Stimulated activated CD4-positive, alpha-beta T cell treated with anti-CD3 and anti-CD28 coated beads, TNF-alpha, amount 100 ng/mL, for 48 hours (primary cell): ENCODE data around the gene KLHL26.

Source experiments
- DNase-seq, 3 donors: peaks; one replicate each; pipeline ENCODE4 v3.0.0-alpha.2; 2020; ENCODE audit warnings: low read depth in 3 of 3

KLHL26 gene

DNA sequence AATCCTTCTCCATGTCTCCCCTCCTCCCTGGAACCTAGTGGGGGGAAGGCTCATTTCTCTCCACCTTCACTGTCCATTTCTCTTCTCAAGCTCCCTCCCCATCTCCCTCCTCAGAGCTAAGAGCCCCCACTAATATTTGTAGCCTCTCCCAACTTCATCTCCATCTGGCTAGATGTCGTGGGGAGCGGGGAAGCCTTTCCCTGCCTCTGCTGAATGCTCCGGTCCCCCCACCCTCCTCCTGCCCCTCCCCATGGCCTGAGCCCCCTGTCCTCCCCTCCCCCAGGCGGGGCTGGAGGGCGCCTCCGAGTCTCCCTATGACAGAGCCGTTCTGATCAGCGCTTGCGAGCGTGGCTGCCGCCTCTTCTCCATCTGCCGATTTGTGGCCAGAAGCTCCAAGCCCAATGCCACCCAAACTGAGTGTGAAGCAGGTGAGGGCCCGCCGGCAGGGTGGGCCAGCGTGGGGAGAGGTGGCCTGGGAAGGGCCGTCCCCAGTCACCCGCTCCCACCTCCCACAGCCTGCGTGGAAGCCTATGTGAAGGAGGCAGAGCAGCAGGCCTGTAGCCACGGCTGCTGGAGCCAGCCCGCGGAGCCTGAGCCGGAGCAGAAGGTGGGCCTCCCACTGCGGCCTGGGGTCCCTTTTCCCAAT is 23.1 kb upstream of the KLHL26 start:
- DNase-seq, result no peak

DNA sequence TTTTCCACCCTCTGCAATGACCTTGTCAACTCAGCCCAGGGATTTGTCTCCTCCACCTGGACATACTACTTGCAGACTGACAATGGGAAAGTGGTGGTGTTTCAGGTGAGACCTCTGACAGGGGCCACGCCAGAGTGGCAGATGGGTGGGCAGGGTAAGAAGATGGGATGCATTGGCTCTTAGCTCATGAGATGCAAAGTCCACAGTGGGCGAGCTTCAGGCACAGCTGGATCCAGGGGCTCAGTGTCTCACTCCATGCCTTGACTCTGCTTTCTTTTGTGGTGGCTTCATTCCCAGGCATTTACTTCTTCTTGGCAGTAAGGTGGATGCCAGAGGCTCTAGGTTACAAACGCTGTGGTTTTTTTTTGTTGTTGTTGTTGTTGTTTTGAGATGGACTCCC is 20.8 kb upstream of the KLHL26 start:
- no peak for DNase-seq

DNA sequence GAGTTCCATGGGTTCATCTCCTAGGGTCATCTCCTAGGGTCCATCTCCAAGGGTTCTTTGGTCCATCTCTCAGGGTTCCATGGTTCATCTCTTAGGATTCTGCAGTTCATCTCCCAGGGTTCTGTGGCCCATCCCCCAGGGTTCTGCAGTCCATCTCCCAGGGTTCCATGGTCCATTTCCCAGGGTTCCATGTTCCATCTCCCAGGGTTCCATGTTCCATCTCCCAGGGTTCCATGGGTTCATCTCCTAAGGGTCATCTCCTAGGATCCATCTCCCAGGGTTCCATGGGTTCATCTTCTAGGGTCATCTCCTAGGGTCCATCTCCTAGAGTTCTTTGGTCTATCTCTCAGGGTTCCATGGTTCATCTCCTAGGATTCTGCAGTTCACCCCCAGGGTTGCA is 19.3 kb upstream of the KLHL26 start:
- no peak for DNase-seq

DNA sequence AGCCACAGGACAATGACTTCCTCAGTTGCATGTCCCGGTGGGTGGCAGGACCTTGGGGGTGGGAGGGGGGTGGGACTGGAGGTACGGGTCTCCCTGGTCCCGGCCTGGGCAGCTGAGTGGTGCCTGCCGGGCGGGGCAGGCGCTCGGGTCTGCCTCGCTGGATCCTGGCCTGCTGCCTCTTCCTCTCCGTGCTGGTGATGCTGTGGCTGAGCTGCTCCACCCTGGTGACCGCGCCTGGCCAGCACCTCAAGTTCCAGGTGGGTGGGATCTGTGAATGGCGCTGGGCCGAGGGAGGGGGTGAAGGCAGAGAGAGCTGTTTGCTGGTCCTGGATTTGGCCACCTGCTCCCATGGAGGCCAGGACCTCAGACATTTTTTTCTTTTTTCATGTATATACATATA is 18.6 kb upstream of the KLHL26 start:
- DNase-seq, result no peak

DNA sequence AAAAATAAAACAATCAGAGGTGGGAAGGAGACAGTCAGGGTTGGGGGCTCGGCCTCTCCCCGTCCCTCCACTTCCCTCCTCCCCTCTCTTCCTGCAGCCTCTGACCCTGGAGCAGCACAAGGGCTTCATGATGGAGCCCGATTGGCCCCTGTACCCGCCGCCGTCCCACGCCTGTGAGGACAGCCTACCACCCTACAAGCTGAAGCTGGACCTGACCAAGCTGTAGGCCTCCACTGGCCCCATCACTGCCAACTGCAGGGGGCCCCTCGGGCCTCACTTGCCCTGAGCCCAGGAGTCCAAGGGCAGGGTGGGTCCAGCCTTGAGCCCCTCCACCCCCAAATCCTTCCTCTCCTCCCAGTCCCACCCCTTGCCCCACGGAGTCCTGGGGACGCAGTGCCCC is 16.5 kb upstream of the KLHL26 start:
- DNase-seq, result no peak

DNA sequence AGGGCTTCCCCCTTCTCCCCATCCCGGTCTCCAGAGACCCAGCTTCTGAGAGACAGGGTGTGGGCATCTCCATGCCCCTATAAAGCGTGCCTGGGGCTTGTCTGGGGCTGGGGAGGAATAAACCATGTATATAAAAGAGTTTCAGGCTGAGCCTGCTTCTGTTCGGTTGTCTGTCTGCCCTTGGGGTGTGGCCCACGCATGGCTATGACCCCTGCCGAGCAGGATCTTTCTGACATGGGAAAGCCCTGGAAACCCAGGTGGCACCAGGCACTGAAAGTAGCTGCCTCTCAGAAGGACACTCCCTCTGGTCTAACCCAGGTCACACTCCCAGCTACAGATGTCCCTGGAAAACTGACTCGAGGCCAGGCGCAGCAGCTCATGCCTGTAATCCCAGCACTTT is 15.9 kb upstream of the KLHL26 start:
- DNase-seq, result no peak

DNA sequence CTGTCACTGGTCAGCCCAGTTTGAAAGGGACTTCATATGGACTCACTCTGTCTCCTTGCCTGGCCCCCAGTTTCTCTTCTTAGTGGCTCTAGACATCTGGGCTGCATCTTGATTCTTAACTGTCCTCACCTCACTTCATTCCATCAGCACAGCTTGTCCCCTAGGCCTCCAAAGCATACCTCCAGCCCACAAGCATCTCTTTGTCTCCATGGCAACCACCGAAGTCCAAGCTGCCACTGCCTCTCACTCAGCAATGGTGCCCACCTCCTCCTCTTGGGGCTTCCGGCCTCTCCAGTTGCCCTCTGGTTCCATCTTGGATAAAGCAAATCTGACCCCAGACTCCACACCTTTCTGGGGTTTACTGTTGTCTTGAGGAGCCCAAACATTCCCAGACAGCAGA is 9.9 kb upstream of the KLHL26 start:
- DNase-seq, result no peak

DNA sequence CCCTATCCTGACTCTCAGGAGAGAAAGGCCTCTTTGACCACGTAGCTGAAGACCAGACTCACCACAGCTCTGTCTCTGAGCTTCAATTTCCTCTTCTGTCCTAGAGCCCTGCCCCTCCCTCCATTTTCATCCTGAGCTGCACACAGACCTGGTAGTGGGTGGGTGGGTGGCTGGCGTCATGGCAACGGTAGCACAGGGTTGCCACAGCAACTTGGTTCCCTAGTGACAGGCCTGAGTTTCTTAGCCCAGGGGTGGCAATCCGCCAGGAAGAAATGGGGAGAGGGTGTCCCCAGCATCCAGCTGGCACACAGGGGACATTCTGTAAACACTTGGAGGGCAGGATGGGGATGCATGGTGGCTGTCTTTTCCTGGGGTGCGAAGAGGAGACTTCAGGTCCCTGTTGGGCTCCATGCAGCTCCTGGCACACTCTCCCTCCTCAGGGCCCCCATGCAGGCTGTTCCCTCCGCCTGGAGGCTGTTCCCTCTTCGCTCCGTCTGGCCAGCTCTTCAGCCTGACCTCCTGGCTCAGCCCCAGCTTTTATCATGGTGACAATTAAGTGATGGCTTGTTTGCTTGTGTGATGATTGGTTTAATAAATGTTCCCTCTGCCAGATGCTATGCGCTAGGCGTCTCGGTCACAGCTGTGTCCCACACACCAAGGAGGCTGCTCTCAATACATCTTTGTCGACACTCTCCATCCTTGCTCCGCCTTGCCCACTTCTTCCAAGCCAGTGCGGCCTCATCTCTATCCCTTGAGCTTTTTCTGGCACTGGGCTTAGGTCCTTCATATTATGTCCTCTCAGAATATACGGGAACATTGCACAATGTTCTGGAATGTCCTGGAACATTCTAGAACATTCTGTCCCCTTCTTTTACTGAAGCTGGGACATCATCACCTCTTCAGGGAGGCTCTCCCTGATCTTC is 7.4 kb upstream of the KLHL26 start:
- DNase-seq, result no peak

DNA sequence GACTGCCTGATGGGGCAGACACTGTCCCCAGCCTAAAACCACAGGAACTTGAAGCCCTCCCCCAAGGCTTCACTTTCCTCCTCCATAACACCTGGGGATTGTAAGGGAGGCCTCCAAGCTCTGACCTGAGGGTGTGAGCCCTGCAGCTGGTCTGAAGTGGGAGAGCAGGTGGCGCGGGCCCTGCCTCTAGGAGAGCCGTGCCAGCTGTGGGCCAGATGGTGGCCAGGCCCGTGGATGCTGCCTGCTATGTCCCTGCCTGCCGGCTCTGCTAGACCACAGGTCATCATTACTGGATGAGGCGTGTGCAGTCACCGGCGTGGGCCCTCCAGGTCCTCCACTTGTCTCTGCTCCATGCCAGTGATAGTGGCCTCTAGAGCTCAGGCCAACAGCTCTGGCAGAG is 3.5 kb upstream of the KLHL26 start:
- no peak for DNase-seq

DNA sequence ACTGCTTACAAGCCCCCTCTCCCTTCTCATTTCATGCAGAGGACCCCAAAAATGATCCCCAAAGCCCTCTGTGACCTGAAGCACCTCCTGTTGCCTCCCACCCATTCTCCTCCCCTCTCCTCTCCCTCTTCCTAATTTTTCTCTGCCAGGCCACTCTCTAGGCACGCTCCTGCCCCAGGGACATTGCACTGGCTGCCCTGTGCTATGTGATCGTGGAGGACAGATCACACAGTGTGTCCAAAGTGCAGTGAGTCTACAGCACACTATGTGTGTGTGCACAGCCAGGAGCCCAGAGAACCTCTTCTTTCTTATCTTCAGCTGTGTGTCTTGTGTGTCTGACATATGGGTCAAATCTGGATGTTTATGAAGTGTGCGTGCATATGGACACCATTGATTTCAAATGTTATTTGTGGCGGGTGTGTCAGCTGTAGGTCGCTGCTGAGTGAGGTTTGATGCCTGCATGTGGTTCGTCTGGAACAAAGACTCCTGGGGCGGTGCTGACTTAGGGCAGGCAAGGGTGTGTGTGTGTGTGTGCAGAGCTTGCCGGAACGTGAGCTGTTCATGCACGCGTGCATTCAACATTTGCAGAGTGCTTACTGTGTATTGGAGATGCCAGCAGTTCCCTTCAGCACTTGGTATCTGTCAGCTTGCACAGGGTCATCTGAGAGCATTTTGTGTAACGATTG is 2.1 kb upstream of the KLHL26 start:
- DNase-seq, result no peak

DNA sequence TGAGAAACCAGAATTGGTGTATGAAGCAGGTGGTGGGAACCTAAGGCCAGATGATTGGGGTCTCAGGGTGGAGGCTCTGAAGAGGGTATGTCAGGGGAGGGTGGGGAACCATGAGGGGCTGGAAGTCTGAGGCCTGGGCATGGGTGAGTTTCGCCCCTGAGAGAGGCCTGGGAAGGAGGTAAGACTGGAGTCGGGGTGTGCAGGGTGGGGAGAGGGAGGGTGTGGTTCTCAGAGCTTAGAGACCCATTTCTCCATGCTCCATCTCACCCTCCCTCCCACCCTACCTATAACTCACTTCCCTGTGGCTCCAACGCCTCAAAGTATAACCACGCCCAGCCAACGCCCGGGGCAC is 1.0 kb upstream of the KLHL26 start:
- DNase-seq, result no peak

DNA sequence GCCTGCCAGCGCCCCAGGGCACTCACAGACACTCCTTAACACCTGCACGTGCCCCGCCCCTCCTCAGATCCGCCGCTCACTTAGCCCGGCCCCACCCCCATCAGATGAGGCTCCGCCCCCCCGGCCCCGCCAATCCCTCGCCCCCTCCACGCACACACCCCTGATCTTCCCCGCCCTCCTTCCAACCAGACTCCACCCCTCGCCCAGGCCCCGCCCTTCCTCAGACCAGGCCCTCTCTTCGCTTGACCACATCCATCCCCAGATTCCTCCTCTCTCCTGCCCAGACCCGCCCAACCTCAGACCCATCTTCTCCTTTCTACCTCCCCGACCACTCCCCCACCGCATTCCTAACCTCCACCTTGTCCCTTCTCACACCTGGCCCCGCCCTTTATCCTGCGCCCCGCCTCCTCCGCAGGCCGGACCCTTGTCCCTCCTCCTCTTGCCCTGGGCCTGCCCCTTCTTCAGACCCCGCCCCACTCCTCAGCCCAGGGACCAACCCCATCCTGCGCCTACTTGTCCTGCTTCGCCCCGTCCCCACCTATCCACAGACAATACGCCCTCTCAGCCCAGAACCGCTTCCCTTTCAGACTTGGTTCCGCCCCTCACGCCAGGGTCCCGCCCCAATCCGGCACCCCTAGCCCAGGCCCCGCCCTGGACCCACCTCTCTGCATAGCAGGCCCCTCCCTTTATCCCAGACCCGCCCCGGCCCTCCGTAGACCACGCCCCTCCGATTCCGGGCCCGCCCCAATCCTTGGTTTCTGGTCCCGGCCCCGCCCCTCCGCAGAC is 452 bp upstream of the KLHL26 start:
- peak; percentile 97 to 100 (median 99) for DNase-seq

DNA sequence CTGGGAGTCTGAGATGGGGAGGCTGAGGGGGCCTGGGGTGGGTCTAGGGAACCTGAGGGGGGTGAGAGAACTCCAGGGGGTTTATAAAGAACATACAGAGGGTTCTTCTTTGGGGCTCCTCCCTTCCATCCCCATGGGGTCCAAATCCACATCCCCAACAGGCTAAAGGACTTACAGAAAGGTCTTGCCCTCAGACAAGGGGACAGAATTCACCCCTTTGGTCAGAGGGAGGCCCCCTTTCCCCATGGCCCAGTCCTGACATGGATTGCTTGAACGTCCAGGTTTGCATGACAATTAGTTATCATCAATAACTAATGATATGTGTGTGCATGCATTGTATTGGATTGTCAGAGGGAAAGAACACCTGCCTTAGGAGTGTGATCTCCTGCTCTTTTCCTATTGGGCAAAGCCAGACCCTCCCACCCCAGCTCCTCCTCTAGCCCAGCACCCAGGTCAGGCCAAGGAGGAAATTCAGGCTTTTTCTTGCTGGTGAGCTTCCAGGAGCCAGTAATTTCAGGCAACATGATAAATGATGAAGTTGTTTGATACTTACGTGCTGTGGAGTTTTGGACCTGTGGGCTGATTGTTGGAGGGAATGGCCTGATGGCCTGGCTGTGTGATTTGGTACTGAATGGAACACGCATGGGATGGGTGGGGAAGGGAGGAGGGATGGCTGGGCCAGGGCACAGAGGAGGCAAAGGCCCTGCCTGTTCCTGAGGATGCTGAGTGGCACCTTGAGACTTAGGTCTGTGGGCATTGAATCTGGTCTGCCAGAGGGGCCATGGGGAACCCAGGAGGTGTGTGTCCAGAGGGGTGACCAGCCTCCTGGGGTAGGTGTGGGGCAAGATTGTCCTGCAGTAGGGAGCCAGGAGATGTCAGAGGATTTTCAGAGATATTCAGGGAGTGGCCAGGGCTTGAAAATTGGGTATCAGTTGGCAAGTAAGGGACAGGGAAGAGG is 1.1 kb downstream of the KLHL26 start:
- no peak for DNase-seq

DNA sequence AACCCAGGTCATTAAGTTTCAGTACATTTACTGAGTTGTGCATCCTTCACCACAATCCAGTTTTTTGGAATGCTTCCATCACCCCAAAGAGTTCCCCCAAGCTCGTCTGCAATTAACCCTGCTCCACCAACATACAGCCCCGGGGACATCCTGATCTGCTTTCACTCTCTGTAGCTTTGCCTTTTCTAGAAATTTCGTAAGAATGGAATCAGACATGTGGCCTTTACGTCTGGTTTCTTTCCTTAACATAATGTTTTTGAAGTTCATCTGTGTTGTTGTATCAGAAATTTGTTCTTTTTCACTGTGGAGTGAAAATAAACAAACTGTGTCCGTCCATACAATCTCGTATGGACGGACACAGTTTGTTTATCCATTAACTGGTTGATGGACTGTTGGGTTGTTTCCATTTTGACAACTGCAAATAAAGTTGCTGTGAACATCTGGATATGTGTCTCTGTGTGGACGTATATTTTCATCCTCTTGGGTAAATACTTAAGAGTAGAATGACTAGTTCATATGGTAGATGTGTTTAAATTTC is 2.9 kb downstream of the KLHL26 start:
- no peak for DNase-seq

DNA sequence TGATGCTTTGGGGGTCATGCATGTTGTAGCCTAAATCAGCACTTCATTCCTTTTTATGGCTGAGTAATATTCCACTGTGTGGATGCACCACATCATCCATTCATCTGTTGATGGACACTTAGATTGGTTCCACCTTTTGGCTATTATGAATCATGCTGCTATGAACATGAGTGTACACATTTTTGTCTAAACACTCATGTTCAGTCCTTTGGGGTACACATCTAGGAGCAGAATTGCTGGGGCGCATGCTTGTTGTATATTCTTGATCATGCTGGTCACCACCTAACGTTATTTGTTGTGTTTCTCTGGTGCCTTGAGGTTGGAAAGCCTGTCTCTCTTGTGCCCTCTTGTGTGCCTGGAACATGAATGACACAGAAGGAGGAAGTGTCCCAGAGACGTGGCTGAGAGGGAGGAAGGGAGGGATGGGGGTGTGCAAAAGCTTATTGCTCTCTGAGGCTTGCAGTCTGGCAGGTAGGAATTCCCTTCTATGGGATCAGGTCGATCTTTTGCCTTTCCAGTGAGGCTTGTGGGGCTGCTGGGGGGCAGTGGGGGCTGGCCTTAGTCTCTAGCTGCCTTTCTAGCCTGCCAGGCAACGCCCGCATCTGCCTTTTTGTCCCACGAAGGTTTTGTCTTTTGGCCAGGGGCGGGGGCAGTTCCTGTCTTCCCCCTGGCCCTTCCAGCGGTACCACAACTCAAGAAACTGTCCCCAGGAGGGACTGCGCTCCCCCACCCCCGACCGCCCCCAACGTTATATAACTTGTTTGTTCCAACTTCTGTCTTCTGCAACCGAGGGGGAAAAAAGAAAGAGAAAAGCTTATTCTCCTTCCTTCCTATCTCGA is 7.6 kb downstream of the KLHL26 start:
- DNase-seq, result no peak

DNA sequence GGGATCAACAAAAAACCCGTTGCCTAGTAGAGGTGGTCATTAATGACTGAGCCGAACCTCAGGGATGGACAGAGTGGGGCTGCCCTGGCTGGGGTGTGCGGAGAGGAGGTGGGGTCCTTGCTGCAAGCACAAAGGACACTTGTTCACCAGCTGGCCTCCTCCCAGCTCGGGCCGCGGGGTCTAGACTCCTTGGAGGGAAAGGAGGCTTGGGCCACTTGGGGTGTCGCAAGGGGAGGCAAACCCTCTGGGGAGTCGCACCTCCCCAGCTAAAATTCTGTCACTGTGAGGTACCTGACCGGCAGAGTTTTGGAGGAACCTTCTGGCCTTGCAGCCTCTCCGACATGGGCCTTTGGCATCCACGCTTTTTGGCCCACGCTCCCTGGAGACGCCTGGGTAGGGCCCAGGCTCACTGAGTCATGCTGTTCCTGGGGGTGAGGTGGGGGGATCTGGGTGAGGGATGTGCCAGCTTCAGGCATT is 8.2 kb downstream of the KLHL26 start:
- no peak for DNase-seq

DNA sequence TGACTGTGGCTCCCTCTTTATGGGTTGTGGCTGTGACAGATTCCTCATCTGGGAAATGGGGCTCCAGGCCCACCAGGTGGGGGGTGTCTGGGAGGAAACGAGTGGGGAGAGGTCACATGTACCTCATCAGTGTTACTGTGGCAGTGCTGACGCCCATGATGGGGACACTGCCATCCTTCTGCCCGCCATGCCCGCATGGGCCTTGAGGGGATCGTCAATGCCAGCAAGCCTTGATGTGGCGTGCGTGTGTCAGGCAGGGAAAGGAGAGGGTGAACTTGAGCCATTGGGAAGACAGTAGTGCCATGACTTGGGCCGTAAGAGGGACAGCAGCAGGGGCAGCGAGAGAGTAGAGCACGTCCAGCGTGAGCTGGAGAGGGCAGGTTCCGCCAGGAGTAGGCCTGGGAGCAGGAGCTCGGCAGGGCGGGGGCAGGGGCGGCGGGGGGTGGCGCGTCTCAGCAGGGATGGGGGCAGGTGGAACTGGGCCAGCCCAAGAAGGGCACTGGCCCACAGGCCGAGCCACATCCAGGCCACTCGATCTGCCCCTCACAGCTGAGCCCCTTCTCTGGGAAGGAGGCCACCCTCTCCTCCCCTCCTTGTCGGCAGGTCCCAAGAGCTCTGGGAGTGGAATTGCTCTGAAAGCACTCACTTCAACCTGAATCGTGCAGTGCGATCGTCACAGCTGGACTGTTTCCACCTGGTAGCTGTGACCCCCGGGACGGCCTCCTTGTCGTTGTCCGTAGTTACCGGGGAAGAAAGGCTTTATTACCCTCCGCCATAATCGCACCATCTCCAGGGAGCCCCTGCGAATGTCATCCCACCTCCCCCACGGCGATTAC is 9.9 kb downstream of the KLHL26 start:
- no peak for DNase-seq

DNA sequence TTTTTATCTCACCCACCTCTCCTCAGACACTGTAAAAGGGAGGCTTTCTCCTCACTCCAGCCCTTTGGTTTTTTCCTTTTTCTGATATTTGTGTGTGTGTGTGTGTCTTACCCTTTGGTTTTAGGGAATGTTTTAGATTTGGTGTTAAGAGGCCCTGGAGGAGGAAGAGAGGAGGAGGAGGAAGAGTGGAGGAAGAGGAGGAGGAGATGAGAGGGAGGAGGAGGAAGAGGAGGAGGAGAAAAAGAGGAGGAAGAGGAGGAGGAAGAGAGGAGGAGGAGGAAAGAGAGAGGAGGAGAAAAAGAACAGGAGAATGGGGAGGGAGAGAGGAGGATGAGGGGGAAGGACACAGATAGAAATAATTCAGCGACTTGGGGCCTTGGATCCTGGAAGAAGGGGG is 10.5 kb downstream of the KLHL26 start:
- no peak for DNase-seq

DNA sequence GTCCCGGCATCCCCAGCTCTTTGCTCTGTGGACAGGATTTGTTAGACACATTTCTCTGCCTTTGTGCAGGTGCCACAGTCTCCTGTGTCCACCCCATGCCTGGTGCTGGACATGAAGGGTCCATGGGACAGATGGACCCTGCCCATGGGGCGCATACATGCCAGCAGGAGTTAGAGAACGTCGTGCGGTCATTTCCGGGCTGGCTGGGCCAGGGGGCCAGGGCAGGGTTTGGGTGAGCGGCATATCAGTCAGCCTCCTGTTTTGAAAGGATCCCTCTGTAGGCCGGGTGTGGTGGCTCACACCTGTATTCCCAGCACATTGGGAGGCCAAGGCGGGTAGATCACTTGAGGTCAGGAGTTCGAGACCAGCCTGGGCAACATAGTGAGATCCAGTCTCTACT is 11.0 kb downstream of the KLHL26 start:
- DNase-seq, result no peak
